GM12801 (cell line): ENCODE measurements around the gene HTR1D.

Experiments used
- CTCF ChIP-seq: IDR thresholded peaks from one replicate; pipeline ENCODE4 v1.5.1; 2011; ENCODE audit warnings: control low read depth; ENCODE audit not compliant: insufficient read length; ENCODE audit errors: extremely low read depth

HTR1D gene

GRCh38 chr1:23217421-23218115 lies at the start of gene HTR1D:
Gene HTR1D, minus strand, starts transcription at chr1:23217502. Its CDS starts 23,283 bp downstream, at chr1:23194219.
- no peak for TF ChIP-seq CTCF

- no peak for TF ChIP-seq CTCF
Measured at GRCh38 chr1:23263380-23263887, 46.1 kb upstream of the HTR1D start.

- no peak for TF ChIP-seq CTCF
Measured at GRCh38 chr1:23254584-23254983, 37.3 kb upstream of the HTR1D start.

GRCh38 chr1:23251812-23252211 lies 34.5 kb upstream of the HTR1D start:
- TF ChIP-seq CTCF = no peak

- no peak for TF ChIP-seq CTCF
Measured at GRCh38 chr1:23249787-23250454, 32.6 kb upstream of the HTR1D start.

GRCh38 chr1:23247276-23247675 lies 30.0 kb upstream of the HTR1D start:
- no peak for TF ChIP-seq CTCF

- TF ChIP-seq CTCF = no peak
Measured at GRCh38 chr1:23246274-23246673, 29.0 kb upstream of the HTR1D start.
